T-helper 17 cell (primary cell): ENCODE measurements around the gene PHKA1. TPM values are rescaled to one million over a fixed set of nuclear protein-coding genes. Genes with fewer than 3 reads are reported as not detected.
"Not testable (repeated sequence)": the region's sequence is repeated elsewhere in the genome, so short reads cannot be mapped to it uniquely, and the experiment has no call there.

Source experiments
- ATAC-seq: fragments of 150-1000 bp; cut with Tn5 transposase; 2 replicates; pipeline ENCODE4 v1.10.0; 2021; ENCODE audit warnings: mild to moderate bottlenecking, moderate library complexity
- DNase-seq, 3 donors: peaks; one replicate each; pipeline versions ENCODE4 v3.0.0 to v3.0.0-alpha.2; 2020 to 2021
- H3K9me3 ChIP-seq: one replicate; pipeline ENCODE4 v1.7.0; 2013; ENCODE audit warnings: low read length, mild to moderate bottlenecking; ENCODE audit not compliant: control insufficient read depth, poor library complexity, severe bottlenecking
- H3K27ac Mint-ChIP-seq: one replicate; pipeline ENCODE4 v1.8.0; 2022; ENCODE audit warnings: mild to moderate bottlenecking, moderate library complexity, mixed read lengths
- H3K27me3 Mint-ChIP-seq: one replicate; pipeline ENCODE4 v1.8.0; 2022; ENCODE audit warnings: mixed read lengths
- H3K36me3 Mint-ChIP-seq: one replicate; pipeline ENCODE4 v1.8.0; 2022; ENCODE audit warnings: low read depth, mixed read lengths
- H3K4me1 Mint-ChIP-seq: one replicate; pipeline ENCODE4 v1.8.0; 2022; ENCODE audit warnings: mild to moderate bottlenecking, mixed read lengths
- H3K4me3 Mint-ChIP-seq: one replicate; pipeline ENCODE4 v1.8.0; 2022; ENCODE audit warnings: mild to moderate bottlenecking, moderate library complexity, mixed read lengths
- total RNA-seq, 4 donors: library from RNA in 2 of 4; stranded (reverse) in 2 of 4; gene quantifications; one replicate each; pipeline ENCODE4 v1.2.3 and lab custom pipeline; 2022 to 2026

The PHKA1 gene
- total RNA-seq, 2 donors from 2014 or later, result 0.29 to 0.32 TPM

DNA sequence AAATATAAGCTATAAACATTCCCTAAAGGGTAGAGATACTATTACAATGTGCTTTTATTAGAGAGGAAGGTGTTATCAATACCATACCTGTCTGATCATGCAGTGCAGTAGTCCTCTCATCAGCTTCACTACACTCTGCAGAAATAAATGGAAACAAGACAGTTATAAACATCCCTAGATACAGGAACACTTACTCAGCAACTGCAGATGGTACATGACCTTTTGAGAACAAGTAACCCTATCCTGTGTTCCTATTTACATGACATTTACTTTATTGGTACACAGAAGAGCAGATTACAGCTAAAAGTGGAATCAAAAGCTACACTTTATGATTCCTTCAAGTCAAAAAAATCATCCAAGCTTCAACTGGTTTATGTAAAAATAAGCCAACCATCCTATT, 9.0 kb downstream of the PHKA1 start:
- ATAC-seq, result no peak
- DNase-seq, result no peak
- Mint-ChIP-seq H3K4me1 (no peaks in the 10 kb centered on the region), H3K4me3 (no peak overlapping the region), H3K27me3 (no peaks in the 10 kb centered on the region), H3K27ac (no peak overlapping the region), H3K36me3 (no peaks in the 10 kb centered on the region)
- H3K9me3 ChIP-seq, result no peaks in the 10 kb centered on the region

DNA sequence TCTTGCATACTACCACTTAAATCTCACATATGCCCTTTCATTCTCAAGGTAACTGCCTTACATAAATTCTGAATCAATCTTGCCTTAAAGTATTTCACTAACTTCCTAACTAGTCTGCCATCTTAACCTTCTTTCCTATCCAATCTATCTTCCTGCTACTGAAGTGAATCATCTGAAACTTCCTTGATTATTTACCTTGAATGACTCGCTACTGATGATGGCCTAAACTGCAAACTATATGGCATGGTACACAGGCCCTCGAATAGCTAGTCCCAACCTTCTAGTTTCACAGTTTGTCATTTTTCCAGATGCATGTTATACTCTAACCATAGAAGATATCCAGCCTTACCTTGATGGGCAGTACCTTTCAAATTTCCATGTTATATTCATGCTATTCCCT, 19.9 kb downstream of the PHKA1 start:
- Mint-ChIP-seq H3K36me3 (no peaks in the 10 kb centered on the region), H3K4me1 (no peaks in the 10 kb centered on the region), H3K4me3 (no peak overlapping the region), H3K27ac (no peak overlapping the region), H3K27me3 (no peaks in the 10 kb centered on the region)
- no peak for DNase-seq
- no peaks in the 10 kb centered on the region for H3K9me3 ChIP-seq
- no peak for ATAC-seq

DNA sequence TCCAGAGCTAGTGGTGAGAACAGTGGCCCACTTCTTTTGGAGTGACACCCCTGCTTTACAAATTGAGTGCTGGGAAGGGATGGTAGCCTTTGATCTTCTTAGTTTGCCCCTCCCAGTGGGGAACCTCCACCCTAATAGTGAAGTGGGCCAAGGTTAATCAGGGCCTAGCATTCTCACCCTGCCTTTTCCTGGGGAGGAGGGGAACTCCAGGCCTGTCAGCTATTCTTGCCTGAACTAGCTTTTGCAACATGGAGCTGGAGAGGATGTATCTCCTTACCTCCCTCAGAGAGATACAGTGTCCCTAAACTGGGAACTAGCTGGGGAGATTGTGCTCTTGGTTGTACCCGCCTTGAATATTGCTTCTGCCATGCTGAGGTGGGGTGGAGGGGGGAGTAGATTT, 20.6 kb downstream of the PHKA1 start:
- Mint-ChIP-seq H3K4me3 (no peak overlapping the region), H3K27ac (no peak overlapping the region), H3K4me1 (no peaks in the 10 kb centered on the region)

DNA sequence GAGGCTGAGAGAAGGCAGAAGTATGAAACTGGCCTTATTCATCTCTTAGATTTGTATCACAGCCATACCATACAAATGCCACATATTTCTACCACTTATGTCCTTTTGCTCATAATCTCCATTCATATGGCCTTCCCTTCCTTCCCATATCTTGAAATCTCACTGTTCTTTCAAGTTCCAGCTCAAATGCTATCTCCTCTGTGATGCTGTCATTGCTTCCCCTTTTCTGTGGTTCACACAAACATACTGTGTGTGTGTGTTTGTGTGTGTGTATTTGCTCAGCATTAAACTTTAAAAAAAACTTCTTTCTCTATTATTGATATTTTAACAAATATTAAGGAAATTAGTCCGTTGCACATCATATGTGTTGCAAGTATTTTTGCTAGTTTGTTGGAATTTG, 26.7 kb downstream of the PHKA1 start:
- H3K4me1 Mint-ChIP-seq, result no peaks in the 10 kb centered on the region
- ATAC-seq, result no peak
- DNase-seq, result no peak
- H3K4me3 Mint-ChIP-seq, result no peak overlapping the region
- no peaks in the 10 kb centered on the region for H3K27me3 Mint-ChIP-seq
- no peaks in the 10 kb centered on the region for H3K9me3 ChIP-seq
- H3K27ac Mint-ChIP-seq, result no peak overlapping the region
- no peaks in the 10 kb centered on the region for H3K36me3 Mint-ChIP-seq

More for the DNA sequence above, 20.6 kb downstream of the PHKA1 start:
- Mint-ChIP-seq H3K27me3 (no peaks in the 10 kb centered on the region), H3K36me3 (no peaks in the 10 kb centered on the region)
- ATAC-seq, result no peak
- no peak for DNase-seq
- no peaks in the 10 kb centered on the region for H3K9me3 ChIP-seq

DNA sequence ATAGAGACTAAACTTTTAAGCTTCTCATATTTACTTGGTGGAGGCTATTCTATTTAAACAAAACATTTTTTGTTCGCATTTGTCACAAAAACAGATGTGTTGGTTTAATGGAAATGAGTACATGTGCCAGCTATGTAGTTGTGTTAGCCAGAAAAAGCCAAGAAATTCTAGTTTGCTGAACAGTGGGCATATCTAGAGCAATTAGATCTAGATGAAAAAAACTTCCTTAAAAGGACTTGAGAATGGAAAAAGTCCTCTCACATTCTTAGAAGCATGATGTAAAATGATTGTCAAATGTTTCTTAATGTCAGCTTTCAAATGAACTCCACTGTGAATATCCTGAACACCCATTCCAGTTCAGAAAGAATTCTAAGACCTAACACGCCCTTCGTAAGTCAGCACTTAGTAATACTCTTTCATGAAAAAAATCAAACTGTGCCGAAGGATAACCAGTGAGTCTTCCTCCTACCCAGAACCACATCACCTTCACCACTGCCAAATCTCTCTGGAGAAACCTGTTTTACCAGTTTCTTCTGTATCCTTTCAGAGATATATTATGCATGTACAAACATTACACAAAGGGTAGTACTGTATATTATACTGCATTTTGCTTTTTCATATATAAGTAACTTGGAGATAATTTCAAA, 28.2 kb downstream of the PHKA1 start:
- ATAC-seq (no peak), DNase-seq (no peak)
- H3K4me3 Mint-ChIP-seq, result no peak overlapping the region
- no peaks in the 10 kb centered on the region for H3K9me3 ChIP-seq
- no peaks in the 10 kb centered on the region for H3K27me3 Mint-ChIP-seq
- H3K36me3 Mint-ChIP-seq, result no peaks in the 10 kb centered on the region
- H3K27ac Mint-ChIP-seq, result no peak overlapping the region
- no peaks in the 10 kb centered on the region for H3K4me1 Mint-ChIP-seq

DNA sequence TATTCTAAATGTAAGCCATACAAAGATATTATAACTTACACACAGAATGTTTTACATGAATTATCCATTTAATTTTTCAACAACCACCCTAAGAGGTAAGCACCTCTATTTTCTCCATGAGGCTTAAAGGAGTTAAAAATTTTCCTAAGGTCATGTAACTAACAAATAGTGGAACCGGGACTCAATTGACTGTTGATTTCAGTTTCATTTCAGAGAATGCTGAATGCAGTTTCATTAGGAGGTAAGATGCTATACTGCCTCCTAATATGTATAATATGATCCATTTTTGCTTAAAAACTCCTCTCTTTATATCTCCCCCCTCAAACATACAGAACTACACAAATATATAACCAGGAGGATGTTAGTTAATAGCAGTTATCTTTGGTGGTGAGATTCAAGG, 29.1 kb downstream of the PHKA1 start:
- Mint-ChIP-seq H3K36me3 (no peaks in the 10 kb centered on the region), H3K4me3 (no peak overlapping the region), H3K27me3 (no peaks in the 10 kb centered on the region), H3K4me1 (no peaks in the 10 kb centered on the region), H3K27ac (no peak overlapping the region)
- ATAC-seq, result no peak
- no peak for DNase-seq
- H3K9me3 ChIP-seq, result no peaks in the 10 kb centered on the region

DNA sequence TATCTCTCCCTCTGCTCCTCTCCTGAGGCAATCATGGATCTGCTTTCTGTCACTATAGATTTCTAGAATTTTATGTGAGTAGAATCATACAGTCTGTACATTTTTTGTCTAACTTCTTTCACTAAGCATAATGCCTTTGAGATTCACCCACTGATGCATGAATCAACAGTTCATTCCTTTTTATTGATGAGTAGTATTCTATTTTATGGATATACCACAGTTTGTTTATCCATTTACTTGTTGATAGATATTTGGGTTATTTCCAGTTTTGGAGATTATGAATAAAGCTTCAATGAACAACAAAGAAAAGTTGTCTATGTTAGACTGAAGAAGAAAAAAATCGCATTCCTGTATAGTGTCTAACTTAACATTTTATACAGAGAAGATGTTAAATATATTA, 30.5 kb downstream of the PHKA1 start:
- no peaks in the 10 kb centered on the region for H3K4me1 Mint-ChIP-seq
- H3K9me3 ChIP-seq, result no peaks in the 10 kb centered on the region
- H3K27ac Mint-ChIP-seq, result no peak overlapping the region
- no peak for DNase-seq
- H3K36me3 Mint-ChIP-seq, result no peaks in the 10 kb centered on the region
- no peak for ATAC-seq
- no peak overlapping the region for H3K4me3 Mint-ChIP-seq
- H3K27me3 Mint-ChIP-seq, result no peaks in the 10 kb centered on the region

DNA sequence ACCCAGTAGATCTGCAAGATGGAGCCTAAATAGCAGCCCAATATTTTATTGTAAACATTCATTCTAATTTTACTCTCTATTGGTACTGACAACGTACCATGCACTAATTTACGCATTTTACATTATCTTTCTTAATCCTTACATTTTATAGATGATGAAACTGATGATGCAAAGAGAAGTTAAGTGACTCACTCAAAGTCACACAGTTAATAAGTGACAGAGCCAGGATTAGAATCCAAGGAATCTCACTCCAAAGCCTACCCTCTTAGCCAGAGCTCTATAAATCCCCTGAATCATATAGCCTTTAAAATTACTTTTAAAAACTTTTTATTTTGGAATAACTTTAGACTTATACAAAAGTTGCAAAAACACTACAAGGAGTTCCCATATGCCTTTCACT, 37.6 kb downstream of the PHKA1 start:
- DNase-seq (no peak), ATAC-seq (no peak)
- no peak overlapping the region for H3K4me3 Mint-ChIP-seq
- no peaks in the 10 kb centered on the region for H3K4me1 Mint-ChIP-seq
- H3K36me3 Mint-ChIP-seq, result no peaks in the 10 kb centered on the region
- no peak overlapping the region for H3K27ac Mint-ChIP-seq
- no peaks in the 10 kb centered on the region for H3K27me3 Mint-ChIP-seq
- H3K9me3 ChIP-seq, result no peaks in the 10 kb centered on the region

DNA sequence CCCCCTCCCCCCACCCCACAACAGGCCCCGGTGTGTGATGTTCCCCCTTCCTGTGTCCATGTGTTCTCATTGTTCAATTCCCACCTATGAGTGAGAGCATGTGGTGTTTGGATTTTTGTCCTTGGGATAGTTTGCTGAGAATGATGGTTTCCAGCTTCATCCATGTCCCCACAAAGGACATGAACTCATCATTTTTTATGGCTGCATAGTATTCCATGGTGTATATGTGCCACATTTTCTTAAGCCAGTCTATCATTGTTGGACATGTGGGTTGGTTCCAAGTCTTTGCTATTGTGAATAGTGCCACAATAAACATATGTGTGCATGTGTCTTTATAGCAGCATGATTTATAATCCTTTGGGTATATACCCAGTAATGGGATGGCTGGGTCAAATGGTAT, 40.2 kb downstream of the PHKA1 start:
- not testable (repeated sequence) for H3K27me3 Mint-ChIP-seq, H3K4me3 Mint-ChIP-seq, H3K4me1 Mint-ChIP-seq, ATAC-seq, H3K9me3 ChIP-seq, DNase-seq, H3K36me3 Mint-ChIP-seq, H3K27ac Mint-ChIP-seq

DNA sequence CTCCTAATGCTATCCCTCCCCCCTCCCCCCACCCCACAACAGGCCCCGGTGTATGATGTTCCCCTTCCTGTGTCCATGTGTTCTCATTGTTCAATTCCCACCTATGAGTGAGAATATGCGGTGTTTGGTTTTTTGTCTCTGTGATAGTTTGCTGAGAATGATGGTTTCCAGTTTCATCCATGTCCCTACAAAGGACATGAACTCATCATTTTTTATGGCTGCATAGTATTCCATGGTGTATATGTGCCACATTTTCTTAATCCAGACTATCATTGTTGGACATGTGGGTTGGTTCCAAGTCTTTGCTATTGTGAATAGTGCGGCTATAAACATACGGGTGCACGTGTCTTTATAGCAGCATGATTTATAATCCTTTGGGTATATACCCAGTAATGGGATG, 44.6 kb downstream of the PHKA1 start:
- H3K36me3 Mint-ChIP-seq, H3K4me1 Mint-ChIP-seq, H3K27me3 Mint-ChIP-seq, H3K27ac Mint-ChIP-seq, ATAC-seq, DNase-seq, H3K4me3 Mint-ChIP-seq, H3K9me3 ChIP-seq: not testable (repeated sequence)

DNA sequence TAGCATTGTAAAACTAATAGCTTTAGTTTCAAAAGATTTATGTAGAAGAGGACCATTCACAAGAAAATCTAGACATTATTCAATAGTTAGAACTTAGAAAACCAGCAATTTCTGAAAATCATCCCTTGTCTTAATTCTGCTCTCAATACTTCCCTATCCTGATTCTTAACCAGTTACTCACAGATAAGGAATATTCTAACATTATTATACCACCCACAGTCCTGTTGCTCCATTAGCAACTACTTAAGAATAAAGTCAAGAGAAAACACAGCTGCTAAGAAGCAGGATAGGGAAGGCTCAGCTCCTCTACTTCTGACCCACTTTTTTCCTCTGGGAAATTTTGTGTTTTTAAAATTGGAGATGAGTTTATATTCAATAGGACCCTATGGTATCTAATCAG, 47.7 kb downstream of the PHKA1 start:
- no peak overlapping the region for H3K27ac Mint-ChIP-seq
- no peaks in the 10 kb centered on the region for H3K4me1 Mint-ChIP-seq
- H3K36me3 Mint-ChIP-seq, result no peaks in the 10 kb centered on the region
- no peak overlapping the region for H3K4me3 Mint-ChIP-seq
- DNase-seq (no peak), ATAC-seq (no peak)
- no peaks in the 10 kb centered on the region for H3K9me3 ChIP-seq
- H3K27me3 Mint-ChIP-seq, result no peaks in the 10 kb centered on the region

DNA sequence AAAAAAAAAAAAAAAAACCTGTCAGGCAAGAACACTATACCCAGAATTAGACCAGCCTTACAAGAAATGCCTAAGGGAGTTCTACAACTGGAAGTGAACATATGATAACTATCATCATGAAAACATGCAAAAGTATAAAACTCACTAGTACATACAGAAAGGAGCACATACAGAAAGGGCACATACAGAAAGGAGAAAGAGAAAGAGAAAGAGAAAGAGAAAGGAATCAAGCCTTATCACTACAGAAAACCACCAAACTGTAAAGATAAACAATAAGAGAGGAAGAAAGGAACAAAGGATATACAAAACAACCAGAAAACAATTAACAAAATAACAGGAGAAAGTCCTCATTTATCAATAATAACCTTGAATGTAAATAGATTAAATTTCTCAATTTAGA, 50.4 kb downstream of the PHKA1 start:
- Mint-ChIP-seq H3K27me3 (no peaks in the 10 kb centered on the region), H3K4me3 (no peak overlapping the region), H3K4me1 (no peaks in the 10 kb centered on the region), H3K27ac (no peak overlapping the region), H3K36me3 (no peaks in the 10 kb centered on the region)
- no peak for DNase-seq
- no peak for ATAC-seq
- H3K9me3 ChIP-seq, result no peaks in the 10 kb centered on the region

DNA sequence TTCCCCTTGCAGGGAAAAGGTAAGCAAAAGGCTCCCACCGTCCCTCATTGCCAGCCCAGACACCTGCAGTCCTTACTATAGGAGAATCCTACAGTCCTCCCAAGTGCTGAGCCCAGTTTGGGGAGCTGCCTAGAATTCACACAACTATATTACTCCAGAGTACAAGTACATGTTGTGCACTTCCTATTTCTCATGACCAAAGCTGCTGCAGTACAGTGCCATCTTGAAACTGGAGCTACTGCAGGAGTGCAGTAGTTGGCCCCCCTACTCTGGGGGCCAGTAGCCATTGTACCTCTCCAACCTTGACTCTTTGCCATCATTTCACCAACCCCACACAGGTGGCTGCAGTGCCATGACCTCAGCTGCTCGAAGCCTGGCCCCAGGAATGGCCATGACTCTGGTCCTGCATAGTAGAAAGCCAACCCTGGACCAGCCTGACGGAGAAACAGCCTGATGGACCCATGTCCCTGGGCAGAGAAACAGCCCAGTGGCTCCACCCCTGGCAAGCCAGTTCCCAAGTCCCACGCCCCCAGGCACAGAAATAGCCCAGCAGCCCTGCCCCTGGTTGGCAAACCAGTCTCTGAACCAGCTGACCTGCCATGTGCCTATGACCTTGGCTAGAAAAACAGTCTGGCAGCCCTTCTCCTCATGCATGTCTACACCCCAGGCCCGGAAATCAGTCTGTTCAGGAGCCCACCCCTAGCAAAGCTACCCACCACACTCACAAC, 51.9 kb downstream of the PHKA1 start:
- no peak overlapping the region for H3K4me3 Mint-ChIP-seq
- H3K4me1 Mint-ChIP-seq, result no peaks in the 10 kb centered on the region
- no peaks in the 10 kb centered on the region for H3K9me3 ChIP-seq
- H3K27me3 Mint-ChIP-seq, result no peaks in the 10 kb centered on the region
- DNase-seq, result no peak
- no peak for ATAC-seq
- no peaks in the 10 kb centered on the region for H3K36me3 Mint-ChIP-seq
- no peak overlapping the region for H3K27ac Mint-ChIP-seq

DNA sequence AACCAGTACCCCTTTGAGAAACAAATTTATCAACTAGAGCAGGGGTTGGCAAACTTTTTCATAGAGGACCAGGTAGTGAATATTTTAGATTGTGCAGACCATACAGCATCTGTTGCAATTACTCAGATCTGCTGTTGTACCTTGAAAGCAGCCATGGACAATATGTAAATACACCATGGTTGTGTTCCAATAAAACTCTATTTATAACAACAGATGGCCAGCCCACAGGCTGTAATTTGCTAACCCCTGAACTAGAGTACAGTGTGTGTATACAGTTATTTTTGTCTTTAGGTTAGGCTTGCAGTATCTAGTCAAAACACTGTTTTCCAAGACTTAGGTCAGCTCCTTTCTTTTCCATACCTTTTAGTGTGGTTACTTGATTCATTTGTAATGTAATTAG, 54.4 kb downstream of the PHKA1 start:
- Mint-ChIP-seq H3K4me1 (no peaks in the 10 kb centered on the region), H3K4me3 (no peak overlapping the region), H3K27ac (no peak overlapping the region), H3K36me3 (no peaks in the 10 kb centered on the region), H3K27me3 (no peaks in the 10 kb centered on the region)
- ATAC-seq (no peak), DNase-seq (no peak)
- H3K9me3 ChIP-seq, result no peaks in the 10 kb centered on the region
